DND-41 (cell line): Measurements from ENCODE around the gene RAI14.
"Not testable (repeated sequence)": the region's sequence is repeated elsewhere in the genome, so short reads cannot be mapped to it uniquely, and the experiment has no call there.

Experiments
- EZH2 ChIP-seq: IDR thresholded peaks from 3 replicates; pipeline ENCODE4 v1.6.1; 2012; ENCODE audit warnings: borderline replicate concordance, low read depth, mild to moderate bottlenecking, moderate library complexity, low read length, inconsistent platforms; ENCODE audit not compliant: severe bottlenecking
- TF ChIP-seq, protein P1 (sequence below): IDR thresholded peaks from 2 replicates; pipeline ENCODE4 v1.5.1; 2012; ENCODE audit warnings: borderline replicate concordance, low read length, moderate library complexity, mild to moderate bottlenecking; ENCODE audit not compliant: poor library complexity, severe bottlenecking; ENCODE audit errors: extremely low read depth

DNA sequence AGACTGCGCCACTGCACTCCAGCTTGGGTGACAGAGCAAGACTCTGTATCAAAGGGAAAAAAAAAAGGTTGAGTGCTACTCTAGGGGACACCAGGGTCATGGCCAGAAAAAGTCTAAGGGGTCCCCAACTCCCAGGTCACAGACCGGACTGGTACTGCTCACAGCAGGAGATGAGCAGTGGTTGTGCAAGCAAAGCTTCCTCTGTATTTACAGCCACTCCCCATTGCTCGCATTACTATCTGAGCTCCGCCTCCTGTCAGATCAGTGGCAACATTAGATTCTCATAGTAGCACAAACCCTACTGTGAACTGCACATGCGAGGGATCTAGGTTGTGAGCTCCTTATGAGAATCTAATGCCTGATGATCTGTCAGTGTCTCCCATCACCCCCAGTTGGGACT, 103.1 kb downstream of the RAI14 start:
- TF ChIP-seq, protein P1, sequence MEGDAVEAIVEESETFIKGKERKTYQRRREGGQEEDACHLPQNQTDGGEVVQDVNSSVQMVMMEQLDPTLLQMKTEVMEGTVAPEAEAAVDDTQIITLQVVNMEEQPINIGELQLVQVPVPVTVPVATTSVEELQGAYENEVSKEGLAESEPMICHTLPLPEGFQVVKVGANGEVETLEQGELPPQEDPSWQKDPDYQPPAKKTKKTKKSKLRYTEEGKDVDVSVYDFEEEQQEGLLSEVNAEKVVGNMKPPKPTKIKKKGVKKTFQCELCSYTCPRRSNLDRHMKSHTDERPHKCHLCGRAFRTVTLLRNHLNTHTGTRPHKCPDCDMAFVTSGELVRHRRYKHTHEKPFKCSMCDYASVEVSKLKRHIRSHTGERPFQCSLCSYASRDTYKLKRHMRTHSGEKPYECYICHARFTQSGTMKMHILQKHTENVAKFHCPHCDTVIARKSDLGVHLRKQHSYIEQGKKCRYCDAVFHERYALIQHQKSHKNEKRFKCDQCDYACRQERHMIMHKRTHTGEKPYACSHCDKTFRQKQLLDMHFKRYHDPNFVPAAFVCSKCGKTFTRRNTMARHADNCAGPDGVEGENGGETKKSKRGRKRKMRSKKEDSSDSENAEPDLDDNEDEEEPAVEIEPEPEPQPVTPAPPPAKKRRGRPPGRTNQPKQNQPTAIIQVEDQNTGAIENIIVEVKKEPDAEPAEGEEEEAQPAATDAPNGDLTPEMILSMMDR = not testable (repeated sequence)
- not testable (repeated sequence) for TF ChIP-seq EZH2
